Adrenal gland (tissue), 12 donors: ENCODE measurements around the gene MDGA2. TPM values are rescaled to one million over a fixed set of nuclear protein-coding genes. Genes with fewer than 3 reads are reported as not detected.

Experiments used
- DNase-seq, 7 donors: peaks; one replicate each; pipeline ENCODE4 v3.0.0-alpha.2; 2019 to 2020
- H3K27ac ChIP-seq, 5 donors: fragments of 200-600 bp; sonication (generic) in 4 of 5; 1 replicate in 3 of 5; 2 replicates in 2 of 5; pipeline versions ENCODE4 v1.5.1 to v1.8.0; 2016 to 2020; ENCODE audit warnings: mild to moderate bottlenecking in 1 of 5
- H3K27me3 ChIP-seq: fragments of 200-600 bp; 2 replicates; pipeline ENCODE4 v1.8.0; 2021
- H3K36me3 ChIP-seq, 2 donors: fragments of 200-600 bp; replicated peaks in 1 of 2; 1 replicate in 1 of 2; 2 replicates in 1 of 2; pipeline versions ENCODE4 v1.5.1 to v1.8.0; 2018 to 2022
- H3K4me1 ChIP-seq, 2 donors: fragments of 200-600 bp; replicated peaks in 1 of 2; 1 replicate in 1 of 2; 2 replicates in 1 of 2; pipeline versions ENCODE4 v1.5.1 to v1.8.0; 2018 to 2021
- H3K4me3 ChIP-seq, 4 donors: fragments of 200-600 bp; sonication (generic) in 3 of 4; one replicate each; pipeline ENCODE4 v1.5.1; 2016 to 2018
- H3K9me3 ChIP-seq, 3 donors: fragments of 200-600 bp; sonication (generic) in 1 of 3; replicated peaks in 1 of 3; 1 replicate in 2 of 3; 2 replicates in 1 of 3; pipeline versions ENCODE4 v1.5.1 to v1.8.0; 2016 to 2021
- POLR2A ChIP-seq, 2 donors: fragments of 450-650 bp; IDR thresholded peaks; one replicate each; pipeline ENCODE4 v1.6.1; 2017; ENCODE audit warnings: antibody characterized with exemption in 2 of 2, mild to moderate bottlenecking in 2 of 2, moderate library complexity in 1 of 2
- WGBS, 4 donors: extraction: QIAGEN DNeasy Blood & Tissue Kit in 2 of 4; methylation state at CpG; one replicate each; pipeline versions ENCODE4 v1.1.5 to v1.1.7; 2013 to 2017; 5-methylcytosine and 5-hydroxymethylcytosine counted together
- intact Hi-C, 2 donors: fragments of 100-400 bp; cut with DNase I; formaldehyde crosslinking; loops; one replicate each; pipeline versions ENCODE4 v1.14.1 to v1.15.0; 2022 to 2023
- polyA plus RNA-seq, 3 donors: library from polyadenylated mRNA; stranded (reverse); fragments of 200-250 nt in 2 of 3; fragments of 350-450 nt in 1 of 3; fragmentation: Illumina TruSeq in 1 of 3; extraction: RNeasy Lipid Tissue Mini Kit (QIAGEN cat#74804) in 1 of 3; gene quantifications; one replicate each; pipeline ENCODE4 v1.2.3, GENCODE V29; 2013 to 2014
- total RNA-seq, 9 donors: library from RNA; depleted of rRNA in 4 of 9; stranded (reverse); fragments of >200 nt in 4 of 9; fragments of 120-200 nt in 1 of 9; fragmentation: NEBNext Ultra II Directional in 1 of 9; extraction: Animal tissue kit (Norgen Biotek cat#: 25700) in 1 of 9; gene quantifications; one replicate each; pipeline versions ENCODE4 v1.1.0 to v1.2.4, GENCODE V29; 2013 to 2023
- TF ChIP-seq, protein P1 (sequence below), 6 experiments: fragments of 450-650 bp in 4 of 6; fragments of 200-600 bp in 2 of 6; sonication (generic) in 1 of 6; IDR thresholded peaks; 1 replicate in 5 of 6; 2 replicates in 1 of 6; pipeline versions ENCODE4 v1.5.1 to v1.8.0; 2016 to 2021; ENCODE audit warnings: antibody characterized with exemption in 6 of 6, mild to moderate bottlenecking in 2 of 6, moderate library complexity in 1 of 6
- donor health status: healthy with polysubstance abuse.
- donor health status: Bipolar disorder and iron deficiency.
- donor health status: DM: yes; HTN: yes; CAD: no.
- donor health status: DM: no; HTN: no; CAD: no.
- donor health status: DM: no; HTN: no; CAD: no.
- donor health status: DM: yes; HTN: yes; CAD: no.

MDGA2 gene
- total and polyA plus RNA-seq, 12 donors = 0.08 to 3.5 (median 0.34) TPM; not detected in 5

- DNase-seq = no peak
- Histone ChIP-seq H3K27me3 (no peaks in the 10 kb centered on the region), H3K4me3 (no peak overlapping the region), H3K4me1 (no peaks in the 10 kb centered on the region), H3K36me3 (no peaks in the 10 kb centered on the region), H3K9me3 (no peaks in the 10 kb centered on the region), H3K27ac (no peak overlapping the region)
- TF ChIP-seq, protein P1, sequence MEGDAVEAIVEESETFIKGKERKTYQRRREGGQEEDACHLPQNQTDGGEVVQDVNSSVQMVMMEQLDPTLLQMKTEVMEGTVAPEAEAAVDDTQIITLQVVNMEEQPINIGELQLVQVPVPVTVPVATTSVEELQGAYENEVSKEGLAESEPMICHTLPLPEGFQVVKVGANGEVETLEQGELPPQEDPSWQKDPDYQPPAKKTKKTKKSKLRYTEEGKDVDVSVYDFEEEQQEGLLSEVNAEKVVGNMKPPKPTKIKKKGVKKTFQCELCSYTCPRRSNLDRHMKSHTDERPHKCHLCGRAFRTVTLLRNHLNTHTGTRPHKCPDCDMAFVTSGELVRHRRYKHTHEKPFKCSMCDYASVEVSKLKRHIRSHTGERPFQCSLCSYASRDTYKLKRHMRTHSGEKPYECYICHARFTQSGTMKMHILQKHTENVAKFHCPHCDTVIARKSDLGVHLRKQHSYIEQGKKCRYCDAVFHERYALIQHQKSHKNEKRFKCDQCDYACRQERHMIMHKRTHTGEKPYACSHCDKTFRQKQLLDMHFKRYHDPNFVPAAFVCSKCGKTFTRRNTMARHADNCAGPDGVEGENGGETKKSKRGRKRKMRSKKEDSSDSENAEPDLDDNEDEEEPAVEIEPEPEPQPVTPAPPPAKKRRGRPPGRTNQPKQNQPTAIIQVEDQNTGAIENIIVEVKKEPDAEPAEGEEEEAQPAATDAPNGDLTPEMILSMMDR (IDR thresholded peaks at IDR 0.05) = no peak
- no peak for TF ChIP-seq POLR2A (IDR thresholded peaks at IDR 0.05)
- intact Hi-C loops = no loop called here
Observed at GRCh38 chr14:47057364-47057763, 618.0 kb downstream of the MDGA2 start.

DNA sequence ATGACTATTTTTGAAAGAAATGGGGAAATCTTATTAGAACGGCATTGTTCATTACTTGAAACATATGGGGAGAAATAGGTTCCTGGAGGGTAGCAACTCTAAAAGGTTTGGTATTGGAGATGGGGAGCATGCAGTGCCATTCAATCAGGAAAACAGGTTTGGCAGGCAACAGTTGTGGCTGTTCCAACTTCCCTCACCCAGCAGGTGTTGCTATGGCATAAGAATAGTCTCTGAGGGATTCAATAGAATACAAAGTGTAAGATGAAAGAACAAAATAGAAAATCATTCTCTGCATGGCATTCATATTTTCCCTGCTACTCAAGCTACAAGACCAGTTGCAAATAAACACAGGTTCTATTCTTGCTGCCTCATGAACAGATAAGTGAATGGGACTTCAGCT, 630.6 kb downstream of the MDGA2 start:
- no peak overlapping the region for H3K27ac ChIP-seq
- TF ChIP-seq POLR2A (IDR thresholded peaks at IDR 0.05) = no peak
- TF ChIP-seq, protein P1 (IDR thresholded peaks at IDR 0.05) = peak in 5 of 6 experiments; percentile 5 to 48 (median 18)
- DNase-seq = peak in 4 of 7 donors; percentile 9 to 61 (median 17)
- H3K4me1 ChIP-seq = no peaks in the 10 kb centered on the region
- intact Hi-C loops = loop anchor here in 1 of 2 donors (10.0 kb wide), 1 partner anchor 160 kb away; no protein-coding TSS in a partner anchor
- H3K36me3 ChIP-seq = no peaks in the 10 kb centered on the region
- H3K27me3 ChIP-seq = no peaks in the 10 kb centered on the region
- WGBS, 4 donors = 38 to 53% (median 44%) methylated on average over 1 of the region's 1 CpG
- H3K9me3 ChIP-seq = no peaks in the 10 kb centered on the region
- H3K4me3 ChIP-seq = no peak overlapping the region

GRCh38 chr14:47040550-47040949, 634.9 kb downstream of the MDGA2 start:
- DNase-seq = no peak
- Histone ChIP-seq H3K36me3 (no peaks in the 10 kb centered on the region), H3K4me3 (no peak overlapping the region), H3K27ac (no peak overlapping the region), H3K27me3 (no peaks in the 10 kb centered on the region), H3K4me1 (no peaks in the 10 kb centered on the region), H3K9me3 (no peaks in the 10 kb centered on the region)
- WGBS, 4 donors = 4 to 10% (median 4%) methylated on average over 1 of the region's 1 CpG
- intact Hi-C loops = loop anchor here in 1 of 2 donors (10.0 kb wide), 1 partner anchor 164 kb away; no protein-coding TSS in a partner anchor
- TF ChIP-seq, protein P1 (IDR thresholded peaks at IDR 0.05) = no peak
- no peak for TF ChIP-seq POLR2A (IDR thresholded peaks at IDR 0.05)

GRCh38 chr14:47039336-47039735, 636.1 kb downstream of the MDGA2 start:
- no peaks in the 10 kb centered on the region for H3K4me1 ChIP-seq
- H3K27me3 ChIP-seq = no peaks in the 10 kb centered on the region
- no peak overlapping the region for H3K4me3 ChIP-seq
- H3K27ac ChIP-seq = no peak overlapping the region
- TF ChIP-seq, protein P1 (IDR thresholded peaks at IDR 0.05) = no peak
- no peak for TF ChIP-seq POLR2A (IDR thresholded peaks at IDR 0.05)
- no peaks in the 10 kb centered on the region for H3K9me3 ChIP-seq
- DNase-seq = no peak
- no peaks in the 10 kb centered on the region for H3K36me3 ChIP-seq
- intact Hi-C loops = no loop called here
